ENCODE data around the gene TSEN34.
"Not testable (repeated sequence)": the region's sequence is repeated elsewhere in the genome, so short reads cannot be mapped to it uniquely, and the experiment has no call there.

Gene TSEN34

GRCh38 chr19:54224619-54225018 lies 33.5 kb downstream of the TSEN34 start:
- H3K79me2 ChIP-seq (ENCODE audit: insufficient read depth, low read length); H3F3A ChIP-seq (ENCODE audit: low read depth); H3K36me3 ChIP-seq (ENCODE audit: insufficient read depth, low read length); H2AFZ ChIP-seq (ENCODE audit: low read length); H3K9ac ChIP-seq (ENCODE audit: low read depth, low read length, poor library complexity, severe bottlenecking); H3K4me1 ChIP-seq (ENCODE audit: insufficient read depth, low read length, poor library complexity, severe bottlenecking); H3K4me2 ChIP-seq (ENCODE audit: low read depth, low read length, poor library complexity, severe bottlenecking); H3K9me3 ChIP-seq (ENCODE audit: insufficient read depth, low read depth, low read length); H4K20me1 ChIP-seq (ENCODE audit: insufficient read depth, low read length, poor library complexity, severe bottlenecking); H3K4me3 ChIP-seq (ENCODE audit: low read length, poor library complexity, severe bottlenecking); H3K27me3 ChIP-seq (ENCODE audit: insufficient read depth, low read length, poor library complexity, severe bottlenecking); H3K9me2 ChIP-seq (replicated peaks; ENCODE audit: low read depth, low read length): not testable (repeated sequence)

GRCh38 chr19:54229146-54229545 lies 38.0 kb downstream of the TSEN34 start:
- Histone ChIP-seq H3K36me3 (ENCODE audit: insufficient read depth, low read length) (no peaks in the 10 kb centered on the region), H3K4me3 (ENCODE audit: low read length, poor library complexity, severe bottlenecking) (no peak overlapping the region), H3K9me3 (ENCODE audit: insufficient read depth, low read depth, low read length) (no peaks in the 10 kb centered on the region), H3K79me2 (ENCODE audit: insufficient read depth, low read length) (no peaks in the 10 kb centered on the region), H3F3A (ENCODE audit: low read depth) (no peaks in the 10 kb centered on the region), H2AFZ (ENCODE audit: low read length) (no peak overlapping the region), H3K9me2 (replicated peaks; ENCODE audit: low read depth, low read length) (no peaks in the 10 kb centered on the region), H3K4me1 (ENCODE audit: insufficient read depth, low read length, poor library complexity, severe bottlenecking) (no peaks in the 10 kb centered on the region), H3K27me3 (ENCODE audit: insufficient read depth, low read length, poor library complexity, severe bottlenecking) (no peaks in the 10 kb centered on the region), H3K4me2 (ENCODE audit: low read depth, low read length, poor library complexity, severe bottlenecking) (no peak overlapping the region), H4K20me1 (ENCODE audit: insufficient read depth, low read length, poor library complexity, severe bottlenecking) (no peaks in the 10 kb centered on the region), H3K9ac (ENCODE audit: low read depth, low read length, poor library complexity, severe bottlenecking) (no peak overlapping the region)
- no peak for TF ChIP-seq EZH2phosphoT487 (IDR thresholded peaks at IDR 0.05; ENCODE audit: borderline replicate concordance)
- TF ChIP-seq CTCF (conservative IDR thresholded peaks at IDR 0.05; ENCODE audit: low read length): no peak

GRCh38 chr19:54230031-54230430 lies 38.9 kb downstream of the TSEN34 start:
- Histone ChIP-seq H3K9me3 (ENCODE audit: insufficient read depth, low read depth, low read length) (no peaks in the 10 kb centered on the region), H3K9me2 (replicated peaks; ENCODE audit: low read depth, low read length) (no peaks in the 10 kb centered on the region), H4K20me1 (ENCODE audit: insufficient read depth, low read length, poor library complexity, severe bottlenecking) (no peaks in the 10 kb centered on the region), H3K9ac (ENCODE audit: low read depth, low read length, poor library complexity, severe bottlenecking) (no peak overlapping the region), H2AFZ (ENCODE audit: low read length) (no peak overlapping the region), H3K4me3 (ENCODE audit: low read length, poor library complexity, severe bottlenecking) (no peak overlapping the region), H3K4me1 (ENCODE audit: insufficient read depth, low read length, poor library complexity, severe bottlenecking) (no peaks in the 10 kb centered on the region), H3K36me3 (ENCODE audit: insufficient read depth, low read length) (no peaks in the 10 kb centered on the region), H3K4me2 (ENCODE audit: low read depth, low read length, poor library complexity, severe bottlenecking) (no peak overlapping the region), H3K79me2 (ENCODE audit: insufficient read depth, low read length) (no peaks in the 10 kb centered on the region), H3F3A (ENCODE audit: low read depth) (no peaks in the 10 kb centered on the region), H3K27me3 (ENCODE audit: insufficient read depth, low read length, poor library complexity, severe bottlenecking) (no peaks in the 10 kb centered on the region)
- no peak for TF ChIP-seq EZH2phosphoT487 (IDR thresholded peaks at IDR 0.05; ENCODE audit: borderline replicate concordance)
- TF ChIP-seq CTCF (conservative IDR thresholded peaks at IDR 0.05; ENCODE audit: low read length): no peak

- Histone ChIP-seq H3K9me3 (ENCODE audit: insufficient read depth, low read depth, low read length) (no peaks in the 10 kb centered on the region), H3K27me3 (ENCODE audit: insufficient read depth, low read length, poor library complexity, severe bottlenecking) (no peaks in the 10 kb centered on the region), H3K4me3 (ENCODE audit: low read length, poor library complexity, severe bottlenecking) (no peak overlapping the region), H3K4me2 (ENCODE audit: low read depth, low read length, poor library complexity, severe bottlenecking) (no peak overlapping the region), H3K79me2 (ENCODE audit: insufficient read depth, low read length) (no peaks in the 10 kb centered on the region), H3K36me3 (ENCODE audit: insufficient read depth, low read length) (no peaks in the 10 kb centered on the region), H3K4me1 (ENCODE audit: insufficient read depth, low read length, poor library complexity, severe bottlenecking) (no peaks in the 10 kb centered on the region), H3K9ac (ENCODE audit: low read depth, low read length, poor library complexity, severe bottlenecking) (no peak overlapping the region), H3K9me2 (replicated peaks; ENCODE audit: low read depth, low read length) (no peaks in the 10 kb centered on the region), H4K20me1 (ENCODE audit: insufficient read depth, low read length, poor library complexity, severe bottlenecking) (no peaks in the 10 kb centered on the region), H2AFZ (ENCODE audit: low read length) (no peak overlapping the region), H3F3A (ENCODE audit: low read depth) (no peaks in the 10 kb centered on the region)
- TF ChIP-seq CTCF (conservative IDR thresholded peaks at IDR 0.05; ENCODE audit: low read length) (peak; percentile 90), EZH2phosphoT487 (IDR thresholded peaks at IDR 0.05; ENCODE audit: borderline replicate concordance) (no peak)
Observed at GRCh38 chr19:54231077-54231931, 40.2 kb downstream of the TSEN34 start.
